GM23248 (cell line): ENCODE results near the gene ITGAD. TPM values are rescaled to one million over a fixed set of nuclear protein-coding genes. Genes with fewer than 3 reads are reported as not detected.
A peak's percentile ranks its signal among the peaks of the same experiment; 100 is the strongest.

Experiments used
- DNase-seq: peaks from one replicate; pipeline ENCODE4 v3.0.0-alpha.2; 2015
- H2AFZ ChIP-seq: fragments of 200-600 bp; sonication (generic); 2 replicates; pipeline ENCODE4 v1.6.1; 2016; ENCODE audit warnings: antibody characterized with exemption
- H3F3A ChIP-seq: fragments of 200-600 bp; sonication (generic); 2 replicates; pipeline ENCODE4 v1.6.1; 2016; ENCODE audit warnings: mild to moderate bottlenecking, antibody characterized with exemption, mixed run types; ENCODE audit not compliant: insufficient read depth
- H3K27ac ChIP-seq: fragments of 200-600 bp; sonication (generic); 2 replicates; pipeline ENCODE4 v1.5.1; 2016; ENCODE audit warnings: mild to moderate bottlenecking
- H3K27me3 ChIP-seq: fragments of 200-600 bp; sonication (generic); replicated peaks from 2 replicates; pipeline ENCODE4 v1.6.1; 2016; ENCODE audit warnings: mild to moderate bottlenecking; ENCODE audit not compliant: insufficient read depth
- H3K36me3 ChIP-seq: fragments of 200-600 bp; sonication (generic); 2 replicates; pipeline ENCODE4 v1.6.1; 2016; ENCODE audit warnings: low read depth, mild to moderate bottlenecking
- H3K4me1 ChIP-seq: fragments of 200-600 bp; sonication (generic); 2 replicates; pipeline ENCODE4 v1.6.1; 2016; ENCODE audit warnings: mild to moderate bottlenecking; ENCODE audit not compliant: insufficient read depth
- H3K4me2 ChIP-seq: fragments of 200-600 bp; sonication (generic); one replicate; pipeline ENCODE4 v1.6.1; 2016; ENCODE audit warnings: mild to moderate bottlenecking; ENCODE audit not compliant: unreplicated experiment
- H3K4me3 ChIP-seq: fragments of 200-600 bp; sonication (generic); 2 replicates; pipeline ENCODE4 v1.5.1; 2016; ENCODE audit warnings: mild to moderate bottlenecking
- H3K79me2 ChIP-seq: fragments of 200-600 bp; sonication (generic); 2 replicates; pipeline ENCODE4 v1.6.1; 2016; ENCODE audit warnings: mild to moderate bottlenecking; ENCODE audit not compliant: insufficient read depth
- H3K9ac ChIP-seq: fragments of 200-600 bp; sonication (generic); 2 replicates; pipeline ENCODE4 v1.6.1; 2016; ENCODE audit warnings: mild to moderate bottlenecking
- H3K9me2 ChIP-seq: fragments of 200-600 bp; sonication (generic); 2 replicates; pipeline ENCODE4 v1.6.1; 2016; ENCODE audit warnings: mixed run types, mild to moderate bottlenecking, moderate library complexity; ENCODE audit not compliant: insufficient read depth
- H3K9me3 ChIP-seq: fragments of 200-600 bp; sonication (generic); one replicate; pipeline ENCODE4 v1.6.1; 2017; ENCODE audit warnings: low read depth
- H4K20me1 ChIP-seq: fragments of 200-600 bp; sonication (generic); 2 replicates; pipeline ENCODE4 v1.6.0; 2016; ENCODE audit not compliant: insufficient read depth
- EZH2 ChIP-seq: fragments of 200-600 bp; sonication (generic); IDR thresholded peaks from 2 replicates; pipeline ENCODE4 v1.6.1; 2018; ENCODE audit warnings: antibody characterized with exemption, mild to moderate bottlenecking; ENCODE audit not compliant: insufficient read depth, poor library complexity, severe bottlenecking
- EZH2phosphoT487 ChIP-seq: fragments of 200-600 bp; sonication (generic); IDR thresholded peaks from 2 replicates; pipeline ENCODE4 v1.6.1; 2018; ENCODE audit warnings: antibody characterized with exemption, moderate library complexity, mild to moderate bottlenecking, low read depth; ENCODE audit not compliant: insufficient read depth
- WGBS, 2 experiments: methylation state at CpG; one replicate each; pipeline ENCODE4 v1.1.6; 2015 to 2017; ENCODE audit warnings: low lambda C conversion rate in 2 of 2, low coverage in 1 of 2; ENCODE audit errors: missing lambda C conversion rate in 2 of 2; 5-methylcytosine and 5-hydroxymethylcytosine counted together
- in situ Hi-C: fragments of 300-500 bp; cut with MboI; formaldehyde crosslinking; loops from 2 replicates; pipeline ENCODE4 v1.15.0; 2020
- polyA plus RNA-seq: library from polyadenylated mRNA; unstranded; fragments of >200 nt; fragmentation: Nextera tagmentation; extraction: Ambion mirVana; gene quantifications from 2 replicates; pipeline ENCODE4 v1.2.1, GENCODE V29; 2016
- total RNA-seq: library from RNA; depleted of rRNA; stranded (reverse); fragments of >200 nt; shearing (Covaris generic); gene quantifications from 2 replicates; pipeline ENCODE4 v1.2.3, GENCODE V29; 2014

ITGAD gene
- total and polyA plus RNA-seq, 2 experiments from 2014 or later: not detected

- H3K4me1 ChIP-seq: peaks cover 54% of the 10 kb centered on the region
- H3F3A ChIP-seq: peaks cover 33% of the 10 kb centered on the region
- H3K9ac ChIP-seq: peak overlapping the region; percentile 70
- H3K27me3 ChIP-seq: no peaks in the 10 kb centered on the region
- H3K79me2 ChIP-seq: peaks cover 44% of the 10 kb centered on the region
- no peaks in the 10 kb centered on the region for H4K20me1 ChIP-seq
- no peaks in the 10 kb centered on the region for H3K9me2 ChIP-seq
- peak; percentile 91 for DNase-seq
- peak overlapping the region; percentile 49 for H3K4me2 ChIP-seq
- peak overlapping the region; percentile 52 for H3K4me3 ChIP-seq
- no peak for TF ChIP-seq EZH2
- no peak for TF ChIP-seq EZH2phosphoT487
- peak overlapping the region; percentile 30; the same call in 1 of the 2 replicates for H2AFZ ChIP-seq
- no peaks in the 10 kb centered on the region for H3K36me3 ChIP-seq
- H3K27ac ChIP-seq: peak overlapping the region; percentile 94
- WGBS, 2 experiments: 29 to 41% methylated on average over 2 to 3 of the region's 3 CpGs
- no peaks in the 10 kb centered on the region for H3K9me3 ChIP-seq
- in situ Hi-C loops: no loop called here
These were observed 59.5 kb downstream of the ITGAD start for GRCh38 chr16:31452631-31453106.

DNA sequence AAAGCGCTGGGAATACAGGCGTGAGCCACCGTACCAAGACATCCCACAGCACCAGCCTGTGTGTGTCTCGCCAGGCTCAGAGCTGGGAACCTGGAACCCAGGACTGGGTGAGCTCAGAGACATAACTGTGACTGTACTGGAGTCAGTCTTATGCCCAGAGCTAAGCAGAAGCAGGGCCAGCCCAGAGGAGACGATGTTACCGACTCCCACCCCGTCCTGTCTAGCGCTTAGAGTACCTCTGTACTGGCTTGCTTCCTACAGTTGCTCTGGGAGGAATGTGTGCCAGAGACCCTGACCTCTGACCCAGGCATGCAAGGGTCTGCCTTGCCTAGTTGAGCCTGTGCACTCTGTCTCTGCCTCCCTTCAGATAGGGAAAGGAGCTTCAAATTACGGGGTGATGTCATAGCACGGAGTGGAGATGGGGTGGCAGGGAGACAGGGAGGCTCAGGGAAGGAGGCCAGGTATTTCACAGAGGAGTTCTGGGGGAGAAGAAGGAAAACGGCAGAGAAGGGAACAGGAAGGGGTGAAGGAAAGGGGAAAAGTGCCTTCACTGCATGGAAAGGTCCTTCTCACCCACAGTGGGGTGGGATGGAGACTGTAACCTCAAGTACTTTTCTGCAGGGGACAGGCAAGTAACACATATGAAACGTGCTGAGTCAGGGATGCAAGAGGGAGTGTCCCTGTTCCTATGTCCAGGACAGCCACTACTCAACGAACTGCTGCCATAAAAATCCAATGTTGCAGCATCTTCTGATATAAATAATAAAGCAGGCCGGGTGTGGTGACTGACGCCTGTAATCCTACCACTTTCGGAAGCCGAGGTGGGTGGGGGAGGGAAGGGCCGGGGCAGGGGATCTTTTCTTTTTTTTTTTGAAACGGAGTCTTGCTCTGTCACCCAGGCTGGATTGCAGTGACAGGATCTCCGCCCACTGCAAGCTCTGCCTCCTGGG, 60.4 kb downstream of the ITGAD start:
- Histone ChIP-seq H3K9me3 (no peaks in the 10 kb centered on the region), H3K9me2 (no peaks in the 10 kb centered on the region), H4K20me1 (no peaks in the 10 kb centered on the region), H3K9ac (peak overlapping the region; percentile 70), H2AFZ (no peak overlapping the region; the same call in 1 of the 2 replicates), H3K4me1 (peaks cover 56% of the 10 kb centered on the region), H3K79me2 (peaks cover 52% of the 10 kb centered on the region), H3K27me3 (no peaks in the 10 kb centered on the region), H3K4me2 (peak overlapping the region; percentile 49), H3K4me3 (peak overlapping the region; percentile 52), H3K36me3 (no peaks in the 10 kb centered on the region), H3K27ac (peak overlapping the region; percentile 94), H3F3A (peaks cover 33% of the 10 kb centered on the region)
- no peak for TF ChIP-seq EZH2
- peak; percentile 75 for DNase-seq
- WGBS, 2 experiments: 11 to 13% methylated on average over 17 to 20 of the region's 20 CpGs
- in situ Hi-C loops: no loop called here

DNA sequence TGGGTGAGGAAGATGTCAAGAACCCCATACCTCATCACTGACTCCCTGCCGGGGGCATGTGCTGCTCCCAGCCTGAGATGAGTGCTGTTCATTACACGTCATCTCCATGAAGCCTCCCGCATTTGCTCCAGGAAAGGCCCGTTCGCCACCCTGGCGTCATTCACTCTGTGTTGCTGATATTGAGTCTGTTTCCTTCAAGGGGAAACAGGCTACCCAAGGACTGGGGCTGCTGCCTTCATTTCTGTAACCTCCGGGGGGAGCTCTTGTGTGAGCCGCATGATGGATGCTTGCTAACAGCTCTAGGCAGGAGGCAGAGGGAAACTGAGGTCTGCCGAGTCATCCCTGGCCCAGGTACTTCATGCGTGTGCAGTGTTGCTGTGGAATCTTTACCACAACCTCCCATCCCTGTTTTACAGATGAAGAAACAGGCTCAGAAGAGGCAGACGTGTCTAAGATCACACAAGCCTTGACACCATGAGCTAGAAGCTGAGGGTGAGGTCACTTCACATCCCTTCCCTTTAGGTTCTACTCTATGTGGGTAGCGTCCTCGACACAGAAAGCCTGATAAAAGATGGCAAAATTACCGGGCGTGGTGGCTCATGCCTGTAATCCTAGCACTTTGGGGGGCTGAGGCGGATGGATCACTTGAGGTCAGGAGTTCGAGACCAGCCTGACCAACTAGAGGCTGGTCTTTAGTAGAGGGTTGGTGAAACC, 62.6 kb downstream of the ITGAD start:
- no peak overlapping the region for H3K4me2 ChIP-seq
- no peaks in the 10 kb centered on the region for H3K9me3 ChIP-seq
- no peak overlapping the region for H3K27ac ChIP-seq
- H2AFZ ChIP-seq: no peak overlapping the region
- H3K27me3 ChIP-seq: no peaks in the 10 kb centered on the region
- H3F3A ChIP-seq: peaks cover 42% of the 10 kb centered on the region
- DNase-seq: no peak
- H3K9me2 ChIP-seq: no peaks in the 10 kb centered on the region
- H4K20me1 ChIP-seq: no peaks in the 10 kb centered on the region
- H3K9ac ChIP-seq: no peak overlapping the region
- H3K79me2 ChIP-seq: peaks cover 53% of the 10 kb centered on the region
- H3K36me3 ChIP-seq: no peaks in the 10 kb centered on the region
- 83% methylated on average over 17 of the region's 17 CpGs for whole genome bisulfite sequencing, 2 experiments
- H3K4me1 ChIP-seq: peaks cover 63% of the 10 kb centered on the region
- in situ Hi-C loops: no loop called here
- no peak for TF ChIP-seq EZH2
- TF ChIP-seq EZH2phosphoT487: no peak
- H3K4me3 ChIP-seq: no peak overlapping the region

- H3K9me3 ChIP-seq: no peaks in the 10 kb centered on the region
- peak overlapping the region; percentile 87; the same call in 1 of the 2 replicates for H3K9ac ChIP-seq
- no peak overlapping the region for H3K27ac ChIP-seq
- H3K9me2 ChIP-seq: no peaks in the 10 kb centered on the region
- H3K27me3 ChIP-seq: no peaks in the 10 kb centered on the region
- 67 to 78% methylated on average over 8 of the region's 8 CpGs for WGBS, 2 experiments
- no peak overlapping the region for H2AFZ ChIP-seq
- H3F3A ChIP-seq: peaks cover 44% of the 10 kb centered on the region
- H3K36me3 ChIP-seq: no peaks in the 10 kb centered on the region
- no peaks in the 10 kb centered on the region for H4K20me1 ChIP-seq
- peaks cover 54% of the 10 kb centered on the region for H3K4me1 ChIP-seq
- DNase-seq: peak; percentile 29
- peaks cover 55% of the 10 kb centered on the region for H3K79me2 ChIP-seq
- no peak for TF ChIP-seq EZH2
- no peak for TF ChIP-seq EZH2phosphoT487
- peak overlapping the region; percentile 99 for H3K4me3 ChIP-seq
- in situ Hi-C loops: no loop called here
- H3K4me2 ChIP-seq: peak overlapping the region; percentile 95
These were observed 63.8 kb downstream of the ITGAD start for GRCh38 chr16:31456988-31457360.
